ENCODE data around the gene RIIAD1. TPM values are rescaled to one million over a fixed set of nuclear protein-coding genes. Genes with fewer than 3 reads are reported as not detected.

The RIIAD1 gene
- polyA plus RNA-seq, 3 donors: not detected

DNA sequence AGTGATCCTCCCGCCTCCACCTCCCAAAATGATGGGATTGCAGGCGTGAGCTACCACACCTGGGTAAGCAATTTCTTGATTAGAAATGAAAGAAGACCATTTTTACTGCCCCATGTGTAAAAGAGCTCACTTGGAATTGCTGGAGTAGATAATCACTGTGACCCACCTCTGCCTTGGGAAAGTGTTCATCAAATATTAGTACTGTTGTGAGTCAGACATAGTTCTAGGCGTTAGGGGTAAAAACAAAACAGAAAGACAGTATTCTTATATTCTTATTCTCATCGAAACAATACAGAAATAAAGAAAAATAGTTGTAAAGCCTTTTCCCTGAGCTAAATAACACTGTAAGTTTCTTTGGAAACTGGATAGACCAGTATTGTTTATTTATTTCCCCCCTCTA lies 40.9 kb upstream of the RIIAD1 start:
- TF ChIP-seq, protein P1, sequence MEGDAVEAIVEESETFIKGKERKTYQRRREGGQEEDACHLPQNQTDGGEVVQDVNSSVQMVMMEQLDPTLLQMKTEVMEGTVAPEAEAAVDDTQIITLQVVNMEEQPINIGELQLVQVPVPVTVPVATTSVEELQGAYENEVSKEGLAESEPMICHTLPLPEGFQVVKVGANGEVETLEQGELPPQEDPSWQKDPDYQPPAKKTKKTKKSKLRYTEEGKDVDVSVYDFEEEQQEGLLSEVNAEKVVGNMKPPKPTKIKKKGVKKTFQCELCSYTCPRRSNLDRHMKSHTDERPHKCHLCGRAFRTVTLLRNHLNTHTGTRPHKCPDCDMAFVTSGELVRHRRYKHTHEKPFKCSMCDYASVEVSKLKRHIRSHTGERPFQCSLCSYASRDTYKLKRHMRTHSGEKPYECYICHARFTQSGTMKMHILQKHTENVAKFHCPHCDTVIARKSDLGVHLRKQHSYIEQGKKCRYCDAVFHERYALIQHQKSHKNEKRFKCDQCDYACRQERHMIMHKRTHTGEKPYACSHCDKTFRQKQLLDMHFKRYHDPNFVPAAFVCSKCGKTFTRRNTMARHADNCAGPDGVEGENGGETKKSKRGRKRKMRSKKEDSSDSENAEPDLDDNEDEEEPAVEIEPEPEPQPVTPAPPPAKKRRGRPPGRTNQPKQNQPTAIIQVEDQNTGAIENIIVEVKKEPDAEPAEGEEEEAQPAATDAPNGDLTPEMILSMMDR (IDR thresholded peaks at IDR 0.05): no peak
- Histone ChIP-seq H3K36me3 (replicated peaks in 1 of 2; ENCODE audit: control insufficient read depth in 1 of 2, insufficient read depth in 2 of 2, low read length in 2 of 2) (peaks cover 51 to 59% of the 10 kb centered on the region in 2 donors), H3K4me1 (ENCODE audit: control insufficient read depth in 1 of 2, insufficient read depth in 2 of 2, low read length in 2 of 2) (peaks cover 16 to 18% of the 10 kb centered on the region in 2 donors), H3K9me3 (replicated peaks in 1 of 2; ENCODE audit: control insufficient read depth in 1 of 2, insufficient read depth in 1 of 2, low read length in 2 of 2) (no peaks in the 10 kb centered on the region), H3K4me3 (replicated peaks in 1 of 3; ENCODE audit: low read depth in 2 of 3, low read length in 3 of 3) (no peak overlapping the region), H3K9ac (ENCODE audit: insufficient read depth, low read length, poor library complexity, severe bottlenecking) (no peak overlapping the region), H4K20me1 (ENCODE audit: insufficient read depth, low read length) (peaks cover 10% of the 10 kb centered on the region), H3K27ac (ENCODE audit: low read depth in 1 of 2, low read length in 2 of 2) (peak overlapping the region in 1 of 2 donors; percentile 59), H3K79me2 (ENCODE audit: insufficient read depth, low read length) (peaks cover 14% of the 10 kb centered on the region), H3K4me2 (replicated peaks; ENCODE audit: extremely low read depth, low read length, poor library complexity, severe bottlenecking) (no peak overlapping the region), H3K27me3 (ENCODE audit: control insufficient read depth in 2 of 2, insufficient read depth in 2 of 2, low read length in 2 of 2) (no peaks in the 10 kb centered on the region), H2AFZ (ENCODE audit: insufficient read depth, low read depth, low read length, poor library complexity, severe bottlenecking) (no peak overlapping the region)
- intact Hi-C loops (cut with micrococcal nuclease): no loop called here
- Mint-ChIP-seq H3K27me3 (ENCODE audit: low read depth in 3 of 3) (no peaks in the 10 kb centered on the region), H3K4me1 (peaks cover 28% of the 10 kb centered on the region), H3K9me3 (no peaks in the 10 kb centered on the region), H3K4me3 (no peak overlapping the region), H3K36me3 (peaks cover 49 to 67% of the 10 kb centered on the region in 2 donors), H3K27ac (peak overlapping the region in 5 of 7 donors; percentile 54 to 89 (median 70))
- WGBS (ENCODE audit: insufficient coverage): no CpG with 5 or more reads among the region's 4 CpGs
- DNase-seq: no peak

DNA sequence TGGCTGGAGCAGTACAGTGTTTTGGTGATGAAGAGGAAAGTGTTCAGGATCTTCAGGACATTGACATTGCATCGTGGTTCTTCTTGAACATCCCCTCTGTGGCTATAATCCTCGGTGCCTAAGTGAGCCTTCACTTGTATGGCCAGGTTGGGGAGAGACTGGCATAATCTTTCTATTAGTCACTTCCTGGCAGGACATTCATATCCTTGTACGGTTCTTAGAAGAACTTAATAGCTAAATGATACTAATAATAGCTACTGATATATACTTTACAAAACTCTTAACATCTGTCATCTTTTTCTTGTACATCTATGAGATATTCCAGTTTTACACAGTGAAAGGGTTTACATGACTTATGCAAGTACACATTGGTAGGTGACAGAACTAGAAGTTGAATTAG lies 40.5 kb upstream of the RIIAD1 start:
- Histone ChIP-seq H3K9ac (ENCODE audit: insufficient read depth, low read length, poor library complexity, severe bottlenecking) (no peak overlapping the region), H3K9me3 (replicated peaks in 1 of 2; ENCODE audit: control insufficient read depth in 1 of 2, insufficient read depth in 1 of 2, low read length in 2 of 2) (no peaks in the 10 kb centered on the region), H4K20me1 (ENCODE audit: insufficient read depth, low read length) (peaks cover 10% of the 10 kb centered on the region), H3K4me1 (ENCODE audit: control insufficient read depth in 1 of 2, insufficient read depth in 2 of 2, low read length in 2 of 2) (peaks cover 16 to 18% of the 10 kb centered on the region in 2 donors), H2AFZ (ENCODE audit: insufficient read depth, low read depth, low read length, poor library complexity, severe bottlenecking) (no peak overlapping the region), H3K27ac (ENCODE audit: low read depth in 1 of 2, low read length in 2 of 2) (peak overlapping the region in 1 of 2 donors; percentile 59), H3K79me2 (ENCODE audit: insufficient read depth, low read length) (peaks cover 12% of the 10 kb centered on the region), H3K4me3 (replicated peaks in 1 of 3; ENCODE audit: low read depth in 2 of 3, low read length in 3 of 3) (no peak overlapping the region), H3K27me3 (ENCODE audit: control insufficient read depth in 2 of 2, insufficient read depth in 2 of 2, low read length in 2 of 2) (no peaks in the 10 kb centered on the region), H3K36me3 (replicated peaks in 1 of 2; ENCODE audit: control insufficient read depth in 1 of 2, insufficient read depth in 2 of 2, low read length in 2 of 2) (peaks cover 53 to 63% of the 10 kb centered on the region in 2 donors), H3K4me2 (replicated peaks; ENCODE audit: extremely low read depth, low read length, poor library complexity, severe bottlenecking) (no peak overlapping the region)
- DNase-seq: peak in 1 of 3 donors; percentile 21
- Mint-ChIP-seq H3K27me3 (ENCODE audit: low read depth in 3 of 3) (no peaks in the 10 kb centered on the region), H3K9me3 (no peaks in the 10 kb centered on the region), H3K27ac (peak overlapping the region in 3 of 7 donors; percentile 58 to 89 (median 86)), H3K36me3 (peaks cover 53 to 69% of the 10 kb centered on the region in 2 donors), H3K4me3 (no peak overlapping the region), H3K4me1 (peaks cover 28% of the 10 kb centered on the region)
- TF ChIP-seq, protein P1 (IDR thresholded peaks at IDR 0.05): no peak
- 25% methylated on average over 2 of the region's 3 CpGs for WGBS (ENCODE audit: insufficient coverage)
- intact Hi-C loops (cut with micrococcal nuclease): no loop called here

All from CD14-positive monocyte (primary cell).